Mesendoderm (in vitro differentiated cells): Measurements from ENCODE around the gene CDH12.

Source experiments
- DNase-seq: peaks from one replicate; pipeline ENCODE4 v3.0.0; 2013
- H2AK5ac ChIP-seq: 2 replicates; pipeline ENCODE4 v1.6.1; 2013; ENCODE audit warnings: low read length, inconsistent platforms
- H2BK120ac ChIP-seq: 2 replicates; pipeline ENCODE4 v1.6.1; 2013; ENCODE audit warnings: low read depth, mild to moderate bottlenecking, low read length, moderate library complexity, mixed read lengths
- H2BK15ac ChIP-seq: replicated peaks from 2 replicates; pipeline ENCODE4 v1.6.1; 2013; ENCODE audit warnings: low read depth, mild to moderate bottlenecking, moderate library complexity
- H2BK5ac ChIP-seq: 2 replicates; pipeline ENCODE4 v1.6.1; 2013; ENCODE audit warnings: low read length, inconsistent platforms
- H3K18ac ChIP-seq: 2 replicates; pipeline ENCODE4 v1.6.1; 2013; ENCODE audit warnings: mild to moderate bottlenecking, low read length, mixed read lengths
- H3K23ac ChIP-seq: one replicate; pipeline ENCODE4 v1.6.1; 2013; ENCODE audit warnings: low read length
- H3K27ac ChIP-seq: 2 replicates; pipeline ENCODE4 v1.5.1; 2013; ENCODE audit warnings: low read depth, mild to moderate bottlenecking, inconsistent platforms, low read length, moderate library complexity
- H3K27me3 ChIP-seq: 2 replicates; pipeline ENCODE4 v1.6.1; 2013; ENCODE audit warnings: low read length, control low read depth, mild to moderate bottlenecking, inconsistent platforms; ENCODE audit not compliant: insufficient read depth, poor library complexity
- H3K36me3 ChIP-seq: 2 replicates; pipeline ENCODE4 v1.6.1; 2013; ENCODE audit warnings: low read length, inconsistent platforms; ENCODE audit not compliant: control insufficient read depth, insufficient read depth
- H3K4ac ChIP-seq: one replicate; pipeline ENCODE4 v1.6.1; 2013; ENCODE audit warnings: low read depth, mild to moderate bottlenecking, low read length, moderate library complexity
- H3K4me1 ChIP-seq: 2 replicates; pipeline ENCODE4 v1.6.1; 2013; ENCODE audit warnings: low read depth, low read length, inconsistent platforms; ENCODE audit not compliant: control insufficient read depth
- H3K4me2 ChIP-seq: 2 replicates; pipeline ENCODE4 v1.6.1; 2013; ENCODE audit warnings: low read length
- H3K4me3 ChIP-seq: 2 replicates; pipeline ENCODE4 v1.5.1; 2013; ENCODE audit warnings: mild to moderate bottlenecking, low read length
- H3K56ac ChIP-seq: one replicate; pipeline ENCODE4 v1.6.1; 2013; ENCODE audit warnings: low read length
- H3K79me1 ChIP-seq: 2 replicates; pipeline ENCODE4 v1.6.1; 2013; ENCODE audit warnings: low read length, inconsistent platforms
- H3K79me2 ChIP-seq: 2 replicates; pipeline ENCODE4 v1.6.1; 2013; ENCODE audit warnings: mild to moderate bottlenecking, low read length; ENCODE audit not compliant: control insufficient read depth, insufficient read depth
- H3K9ac ChIP-seq: 2 replicates; pipeline ENCODE4 v1.6.1; 2013; ENCODE audit warnings: low read length, inconsistent platforms
- H4K5ac ChIP-seq: one replicate; pipeline ENCODE4 v1.6.1; 2013; ENCODE audit warnings: low read length
- H4K8ac ChIP-seq: one replicate; pipeline ENCODE4 v1.6.1; 2013; ENCODE audit warnings: low read depth, mild to moderate bottlenecking, control low read depth, low read length, moderate library complexity
- WGBS: extraction: QIAGEN DNeasy Blood & Tissue Kit; methylation state at CpG from one replicate; pipeline ENCODE4 v1.1.7; 2013; ENCODE audit warnings: low lambda C conversion rate, missing lambda C conversion rate; ENCODE audit not compliant: insufficient coverage; ENCODE audit errors: extremely low coverage; 5-methylcytosine and 5-hydroxymethylcytosine counted together

CDH12 gene

DNA sequence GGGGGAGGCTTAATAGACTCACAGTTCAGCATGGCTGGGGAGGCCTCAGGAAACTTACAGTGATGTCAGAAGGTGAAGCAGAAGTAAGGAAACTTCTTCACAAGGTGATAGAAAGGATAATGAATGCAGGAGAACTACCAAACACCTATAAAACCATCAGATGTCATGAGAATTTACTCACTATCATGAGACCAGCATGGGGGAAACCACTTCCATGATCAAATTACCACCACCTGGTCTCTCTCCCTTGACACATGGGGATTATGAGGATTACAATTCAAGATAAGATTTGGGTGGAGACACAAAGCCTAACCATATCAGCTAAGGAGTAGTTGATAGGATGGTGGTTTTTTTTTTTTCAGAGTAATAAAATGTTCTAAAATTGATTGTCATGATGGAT is 201.8 kb downstream of the CDH12 start:
- H3K23ac ChIP-seq: no peak overlapping the region
- no peaks in the 10 kb centered on the region for H3K79me2 ChIP-seq
- peak; percentile 92 for DNase-seq
- H3K4ac ChIP-seq: no peak overlapping the region
- H3K36me3 ChIP-seq: no peaks in the 10 kb centered on the region
- H2BK120ac ChIP-seq: no peak overlapping the region
- no peak overlapping the region for H3K9ac ChIP-seq
- no peaks in the 10 kb centered on the region for H3K27me3 ChIP-seq
- H4K5ac ChIP-seq: no peak overlapping the region
- H4K8ac ChIP-seq: no peak overlapping the region
- H3K4me3 ChIP-seq: no peak overlapping the region
- H3K4me1 ChIP-seq: no peaks in the 10 kb centered on the region
- H3K18ac ChIP-seq: no peak overlapping the region
- H3K79me1 ChIP-seq: no peaks in the 10 kb centered on the region
- no peak overlapping the region for H3K27ac ChIP-seq
- H2BK5ac ChIP-seq: no peak overlapping the region
- H3K4me2 ChIP-seq: no peak overlapping the region
- no peak overlapping the region for H3K56ac ChIP-seq
- no peak overlapping the region for H2AK5ac ChIP-seq
- no peak overlapping the region for H2BK15ac ChIP-seq

DNA sequence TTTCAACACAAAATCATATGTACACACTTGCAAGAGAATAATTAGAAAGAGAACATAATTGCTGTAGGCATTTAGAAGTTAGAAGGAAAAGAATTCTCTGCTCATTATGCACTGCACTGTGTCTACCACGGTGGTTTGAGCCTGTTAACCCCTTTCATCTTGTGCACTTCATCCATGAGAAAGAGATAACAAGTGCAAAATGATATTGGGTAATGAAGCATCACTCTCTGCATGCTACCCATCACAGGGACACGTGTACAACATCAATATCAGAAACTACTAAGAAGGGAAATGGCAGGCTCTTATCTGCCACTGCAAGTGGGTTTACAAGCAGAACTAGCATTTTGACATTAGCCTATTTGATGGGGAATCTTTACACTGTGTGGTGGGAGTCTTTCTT is 202.6 kb downstream of the CDH12 start:
- DNase-seq: no peak
- no CpG with 5 or more reads among the region's 2 CpGs for WGBS

DNA sequence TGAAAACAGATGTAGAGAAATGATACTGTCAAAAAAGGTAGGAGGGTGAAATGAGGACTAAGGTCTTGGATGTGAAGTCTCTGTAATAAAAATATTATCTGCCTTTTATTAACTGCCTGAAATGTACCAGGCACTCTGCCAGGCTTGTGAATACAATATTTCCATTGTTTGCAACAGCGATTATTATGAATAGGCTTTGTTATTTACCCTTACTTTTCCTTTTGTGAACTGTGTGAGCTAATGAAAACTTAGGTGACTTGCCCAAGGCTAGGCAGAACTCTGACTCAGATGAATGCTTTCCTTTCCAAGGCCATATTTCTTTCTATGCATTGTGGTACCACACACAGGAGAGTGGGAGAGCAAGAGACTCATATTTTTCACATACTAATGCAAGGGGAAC is 204.1 kb downstream of the CDH12 start:
- Histone ChIP-seq H3K27me3 (no peaks in the 10 kb centered on the region), H4K5ac (no peak overlapping the region), H3K23ac (no peak overlapping the region), H3K79me2 (no peaks in the 10 kb centered on the region), H3K4me1 (no peaks in the 10 kb centered on the region), H2AK5ac (no peak overlapping the region), H2BK15ac (no peak overlapping the region), H3K4me3 (no peak overlapping the region), H3K4me2 (no peak overlapping the region), H3K36me3 (no peaks in the 10 kb centered on the region), H3K79me1 (no peaks in the 10 kb centered on the region), H3K56ac (no peak overlapping the region), H2BK120ac (no peak overlapping the region), H4K8ac (no peak overlapping the region), H2BK5ac (no peak overlapping the region), H3K4ac (no peak overlapping the region), H3K18ac (no peak overlapping the region), H3K27ac (no peak overlapping the region), H3K9ac (no peak overlapping the region)
- DNase-seq: no peak
- WGBS: no CpG with 5 or more reads among the region's 1 CpG

More for the DNA sequence above, 202.6 kb downstream of the CDH12 start:
- no peak overlapping the region for H3K4me3 ChIP-seq
- H3K27me3 ChIP-seq: no peaks in the 10 kb centered on the region
- no peaks in the 10 kb centered on the region for H3K36me3 ChIP-seq
- H3K56ac ChIP-seq: no peak overlapping the region
- H2BK120ac ChIP-seq: no peak overlapping the region
- H3K18ac ChIP-seq: no peak overlapping the region
- H2BK15ac ChIP-seq: no peak overlapping the region
- no peak overlapping the region for H2BK5ac ChIP-seq
- H3K79me1 ChIP-seq: no peaks in the 10 kb centered on the region
- no peaks in the 10 kb centered on the region for H3K79me2 ChIP-seq
- no peak overlapping the region for H4K5ac ChIP-seq
- no peak overlapping the region for H3K23ac ChIP-seq
- no peak overlapping the region for H3K4ac ChIP-seq
- no peak overlapping the region for H2AK5ac ChIP-seq
- H3K4me1 ChIP-seq: no peaks in the 10 kb centered on the region
- H3K4me2 ChIP-seq: no peak overlapping the region
- no peak overlapping the region for H4K8ac ChIP-seq
- no peak overlapping the region for H3K27ac ChIP-seq
- H3K9ac ChIP-seq: no peak overlapping the region

DNA sequence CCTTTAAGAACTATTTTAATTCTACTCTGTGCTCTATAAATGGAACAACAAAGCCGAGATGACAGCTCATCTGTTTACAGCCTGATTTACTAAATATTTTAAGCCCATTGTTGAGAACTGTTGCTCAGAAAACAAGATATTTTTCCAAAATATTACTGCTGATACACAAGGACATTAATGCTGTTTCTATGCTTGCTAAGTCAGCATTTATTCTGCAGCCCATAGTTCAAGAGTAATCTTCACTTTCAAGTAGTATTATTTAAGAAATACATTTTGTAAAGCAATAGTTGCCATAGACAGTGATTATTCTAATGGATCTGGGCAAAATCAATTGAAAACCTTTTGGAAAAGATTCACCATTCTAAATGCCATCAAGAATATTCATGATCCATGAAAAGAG is 208.3 kb downstream of the CDH12 start:
- H3K23ac ChIP-seq: no peak overlapping the region
- H3K9ac ChIP-seq: no peak overlapping the region
- no peaks in the 10 kb centered on the region for H3K36me3 ChIP-seq
- H3K56ac ChIP-seq: no peak overlapping the region
- no peak overlapping the region for H2AK5ac ChIP-seq
- no peak overlapping the region for H2BK15ac ChIP-seq
- no peak overlapping the region for H4K8ac ChIP-seq
- H3K79me1 ChIP-seq: no peaks in the 10 kb centered on the region
- H3K4me2 ChIP-seq: no peak overlapping the region
- H2BK5ac ChIP-seq: no peak overlapping the region
- H3K79me2 ChIP-seq: no peaks in the 10 kb centered on the region
- no peaks in the 10 kb centered on the region for H3K27me3 ChIP-seq
- no peak overlapping the region for H3K4me3 ChIP-seq
- H3K4ac ChIP-seq: no peak overlapping the region
- no peak overlapping the region for H4K5ac ChIP-seq
- H3K18ac ChIP-seq: no peak overlapping the region
- WGBS: no CpG with 5 or more reads among the region's 1 CpG
- H2BK120ac ChIP-seq: no peak overlapping the region
- no peak overlapping the region for H3K27ac ChIP-seq
- DNase-seq: no peak
- no peaks in the 10 kb centered on the region for H3K4me1 ChIP-seq

DNA sequence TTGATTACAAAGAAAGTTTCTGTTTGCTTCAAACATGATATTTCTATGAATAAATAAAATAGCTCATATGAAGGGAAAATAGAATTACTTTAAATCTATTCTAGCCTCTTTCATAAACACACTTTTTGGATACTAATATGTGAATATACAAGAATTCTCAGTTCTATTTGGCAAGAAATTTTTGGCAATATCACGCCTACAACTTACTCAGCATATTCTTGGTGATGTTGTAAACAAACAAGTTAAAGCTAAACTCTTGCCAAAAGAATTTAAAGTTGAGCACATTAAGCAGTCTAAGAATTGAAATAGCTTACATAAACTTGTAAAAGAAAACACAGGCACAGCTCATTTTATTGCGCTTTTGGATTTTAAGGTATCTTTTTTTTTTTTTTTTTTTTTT is 209.8 kb downstream of the CDH12 start:
- H3K79me1 ChIP-seq: no peaks in the 10 kb centered on the region
- no peak overlapping the region for H2BK120ac ChIP-seq
- DNase-seq: no peak
- H2AK5ac ChIP-seq: no peak overlapping the region
- H3K27ac ChIP-seq: no peak overlapping the region
- H3K9ac ChIP-seq: no peak overlapping the region
- H3K4me2 ChIP-seq: no peak overlapping the region
- H3K79me2 ChIP-seq: no peaks in the 10 kb centered on the region
- H2BK15ac ChIP-seq: no peak overlapping the region
- no CpG with 5 or more reads among the region's 2 CpGs for WGBS
- H3K23ac ChIP-seq: no peak overlapping the region
- H3K56ac ChIP-seq: no peak overlapping the region
- H3K4me1 ChIP-seq: no peaks in the 10 kb centered on the region
- no peak overlapping the region for H4K8ac ChIP-seq
- H3K36me3 ChIP-seq: no peaks in the 10 kb centered on the region
- no peak overlapping the region for H3K18ac ChIP-seq
- H3K4ac ChIP-seq: no peak overlapping the region
- no peaks in the 10 kb centered on the region for H3K27me3 ChIP-seq
- no peak overlapping the region for H3K4me3 ChIP-seq
- no peak overlapping the region for H2BK5ac ChIP-seq
- H4K5ac ChIP-seq: no peak overlapping the region

DNA sequence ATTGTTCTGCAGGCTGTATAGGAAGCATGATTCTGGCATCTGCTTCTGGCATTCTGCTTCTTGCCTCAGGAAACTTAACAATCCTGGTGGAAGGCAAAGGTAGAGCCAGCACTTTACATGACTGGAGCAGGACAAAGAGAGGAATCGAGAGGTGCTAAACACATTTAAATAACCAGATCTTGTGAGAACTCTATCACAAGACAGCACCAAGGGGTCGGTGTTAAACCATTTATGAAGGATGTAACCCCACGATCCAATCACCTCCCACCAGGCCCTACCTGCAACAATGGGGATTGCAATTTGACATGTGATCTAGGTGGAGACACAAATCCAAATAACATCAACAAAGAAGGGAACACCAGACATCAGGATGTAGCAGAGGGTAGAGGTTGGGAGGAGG is 221.5 kb downstream of the CDH12 start:
- Histone ChIP-seq H4K8ac (no peak overlapping the region), H2BK15ac (no peak overlapping the region), H3K4ac (no peak overlapping the region), H3K27me3 (no peaks in the 10 kb centered on the region), H2AK5ac (no peak overlapping the region), H3K56ac (no peak overlapping the region), H3K36me3 (no peaks in the 10 kb centered on the region), H3K27ac (no peak overlapping the region), H2BK120ac (no peak overlapping the region), H3K79me2 (no peaks in the 10 kb centered on the region), H2BK5ac (no peak overlapping the region), H3K18ac (no peak overlapping the region), H3K4me1 (no peaks in the 10 kb centered on the region), H3K79me1 (no peaks in the 10 kb centered on the region), H3K4me2 (no peak overlapping the region), H3K9ac (no peak overlapping the region), H3K4me3 (no peak overlapping the region), H3K23ac (no peak overlapping the region), H4K5ac (no peak overlapping the region)
- whole genome bisulfite sequencing: no CpG with 5 or more reads among the region's 3 CpGs
- peak; percentile 80 for DNase-seq
